Smooth muscle cell (in vitro differentiated cells): ENCODE data around the gene FIGNL1. TPM values are rescaled to one million over a fixed set of nuclear protein-coding genes. Genes with fewer than 3 reads are reported as not detected.

Experiments used
- DNase-seq: peaks from one replicate; lab custom pipeline; 2025; ENCODE audit not compliant: unreplicated experiment; lab: John Stamatoyannopoulos, UW
- H2AFZ ChIP-seq: fragments of 200-600 bp; sonication (generic); 2 replicates; pipeline ENCODE4 v1.6.0; 2016; ENCODE audit warnings: antibody characterized with exemption, low read depth, mild to moderate bottlenecking
- H3F3A ChIP-seq: fragments of 200-600 bp; sonication (generic); 2 replicates; pipeline ENCODE4 v1.6.0; 2017; ENCODE audit warnings: antibody characterized with exemption, low read depth
- H3K27ac ChIP-seq: fragments of 200-600 bp; sonication (generic); 2 replicates; pipeline ENCODE4 v1.5.1; 2016; ENCODE audit warnings: low read depth, mild to moderate bottlenecking
- H3K27me3 ChIP-seq: fragments of 200-600 bp; sonication (generic); 2 replicates; pipeline ENCODE4 v1.6.1; 2016; ENCODE audit warnings: low read depth, mild to moderate bottlenecking
- H3K36me3 ChIP-seq: fragments of 200-600 bp; sonication (generic); 2 replicates; pipeline ENCODE4 v1.5.1; 2016; ENCODE audit warnings: low read depth
- H3K4me1 ChIP-seq: fragments of 200-600 bp; sonication (generic); 2 replicates; pipeline ENCODE4 v1.5.1; 2016; ENCODE audit warnings: low read depth
- H3K4me2 ChIP-seq: fragments of 200-600 bp; sonication (generic); 2 replicates; pipeline ENCODE4 v1.6.0; 2016; ENCODE audit warnings: mild to moderate bottlenecking
- H3K4me3 ChIP-seq: fragments of 200-600 bp; sonication (generic); 2 replicates; pipeline ENCODE4 v1.5.1; 2016; ENCODE audit warnings: mild to moderate bottlenecking
- H3K79me2 ChIP-seq: fragments of 200-600 bp; sonication (generic); 2 replicates; pipeline ENCODE4 v1.6.0; 2016; ENCODE audit warnings: low read depth, mild to moderate bottlenecking
- H3K9ac ChIP-seq: fragments of 200-600 bp; sonication (generic); 2 replicates; pipeline ENCODE4 v1.6.0; 2016; ENCODE audit warnings: low read depth
- H3K9me3 ChIP-seq: fragments of 200-600 bp; sonication (generic); replicated peaks from 2 replicates; pipeline ENCODE4 v1.5.1; 2016; ENCODE audit warnings: low read depth
- H4K20me1 ChIP-seq: fragments of 200-600 bp; sonication (generic); 2 replicates; pipeline ENCODE4 v1.6.0; 2016; ENCODE audit warnings: low read depth
- WGBS: methylation state at CpG from one replicate; pipeline ENCODE4 v1.1.7; 2016; ENCODE audit warnings: low lambda C conversion rate; 5-methylcytosine and 5-hydroxymethylcytosine counted together
- polyA plus RNA-seq: library from polyadenylated mRNA; unstranded; fragments of >200 nt; fragmentation: Nextera tagmentation; extraction: Ambion mirVana; gene quantifications from 2 replicates; pipeline ENCODE4 v1.2.1, GENCODE V29; 2016
- total RNA-seq: library from RNA; depleted of rRNA; stranded (reverse); fragments of >200 nt; gene quantifications from 2 replicates; pipeline ENCODE4 v1.2.3, GENCODE V29; 2014
- TF ChIP-seq, protein P1 (sequence below): fragments of 200-600 bp; sonication (generic); IDR thresholded peaks from 2 replicates; pipeline ENCODE4 v1.5.1; 2017; ENCODE audit warnings: borderline replicate concordance, mild to moderate bottlenecking, antibody characterized with exemption; ENCODE audit not compliant: insufficient read depth, poor library complexity, severe bottlenecking

FIGNL1 gene
- total and polyA plus RNA-seq, 2 experiments from 2014 or later: 6.3 to 10.8 TPM

GRCh38 chr7:50436133-50436806, 13.9 kb downstream of the FIGNL1 start:
- no peaks in the 10 kb centered on the region for H3K9me3 ChIP-seq
- no peaks in the 10 kb centered on the region for H3K4me1 ChIP-seq
- no peak overlapping the region for H3K4me3 ChIP-seq
- H3K36me3 ChIP-seq: no peaks in the 10 kb centered on the region
- no peaks in the 10 kb centered on the region for H4K20me1 ChIP-seq
- WGBS: 56% methylated on average over 3 of the region's 3 CpGs
- H3K27ac ChIP-seq: peak overlapping the region; percentile 88
- H3K9ac ChIP-seq: peak overlapping the region; percentile 40
- peak overlapping the region; percentile 31 for H3K4me2 ChIP-seq
- no peaks in the 10 kb centered on the region for H3K27me3 ChIP-seq
- no peaks in the 10 kb centered on the region for H3F3A ChIP-seq
- no peak overlapping the region for H2AFZ ChIP-seq
- no peak for DNase-seq
- H3K79me2 ChIP-seq: no peaks in the 10 kb centered on the region
- TF ChIP-seq, protein P1, sequence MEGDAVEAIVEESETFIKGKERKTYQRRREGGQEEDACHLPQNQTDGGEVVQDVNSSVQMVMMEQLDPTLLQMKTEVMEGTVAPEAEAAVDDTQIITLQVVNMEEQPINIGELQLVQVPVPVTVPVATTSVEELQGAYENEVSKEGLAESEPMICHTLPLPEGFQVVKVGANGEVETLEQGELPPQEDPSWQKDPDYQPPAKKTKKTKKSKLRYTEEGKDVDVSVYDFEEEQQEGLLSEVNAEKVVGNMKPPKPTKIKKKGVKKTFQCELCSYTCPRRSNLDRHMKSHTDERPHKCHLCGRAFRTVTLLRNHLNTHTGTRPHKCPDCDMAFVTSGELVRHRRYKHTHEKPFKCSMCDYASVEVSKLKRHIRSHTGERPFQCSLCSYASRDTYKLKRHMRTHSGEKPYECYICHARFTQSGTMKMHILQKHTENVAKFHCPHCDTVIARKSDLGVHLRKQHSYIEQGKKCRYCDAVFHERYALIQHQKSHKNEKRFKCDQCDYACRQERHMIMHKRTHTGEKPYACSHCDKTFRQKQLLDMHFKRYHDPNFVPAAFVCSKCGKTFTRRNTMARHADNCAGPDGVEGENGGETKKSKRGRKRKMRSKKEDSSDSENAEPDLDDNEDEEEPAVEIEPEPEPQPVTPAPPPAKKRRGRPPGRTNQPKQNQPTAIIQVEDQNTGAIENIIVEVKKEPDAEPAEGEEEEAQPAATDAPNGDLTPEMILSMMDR: no peak

- TF ChIP-seq, protein P1: no peak
- Histone ChIP-seq H3K9me3 (no peaks in the 10 kb centered on the region), H3K36me3 (no peaks in the 10 kb centered on the region), H4K20me1 (no peaks in the 10 kb centered on the region), H3F3A (no peaks in the 10 kb centered on the region), H3K4me1 (no peaks in the 10 kb centered on the region), H3K27ac (no peak overlapping the region), H3K4me2 (no peak overlapping the region), H3K79me2 (no peaks in the 10 kb centered on the region), H2AFZ (no peak overlapping the region), H3K27me3 (no peaks in the 10 kb centered on the region), H3K9ac (no peak overlapping the region), H3K4me3 (no peak overlapping the region)
- no peak for DNase-seq
- WGBS: 75% methylated on average over 4 of the region's 4 CpGs
Observed at GRCh38 chr7:50431722-50432305, 18.3 kb downstream of the FIGNL1 start.

- Histone ChIP-seq H4K20me1 (no peaks in the 10 kb centered on the region), H3K79me2 (no peaks in the 10 kb centered on the region), H3K27me3 (no peaks in the 10 kb centered on the region), H3K36me3 (no peaks in the 10 kb centered on the region), H2AFZ (no peak overlapping the region), H3K27ac (no peak overlapping the region), H3F3A (no peaks in the 10 kb centered on the region), H3K4me2 (no peak overlapping the region), H3K4me1 (no peaks in the 10 kb centered on the region), H3K9ac (no peak overlapping the region), H3K9me3 (no peaks in the 10 kb centered on the region), H3K4me3 (no peak overlapping the region)
- WGBS: 89% methylated on average over 2 of the region's 2 CpGs
- no peak for DNase-seq
- TF ChIP-seq, protein P1: no peak
Observed at GRCh38 chr7:50431316-50431715, 18.8 kb downstream of the FIGNL1 start.

DNA sequence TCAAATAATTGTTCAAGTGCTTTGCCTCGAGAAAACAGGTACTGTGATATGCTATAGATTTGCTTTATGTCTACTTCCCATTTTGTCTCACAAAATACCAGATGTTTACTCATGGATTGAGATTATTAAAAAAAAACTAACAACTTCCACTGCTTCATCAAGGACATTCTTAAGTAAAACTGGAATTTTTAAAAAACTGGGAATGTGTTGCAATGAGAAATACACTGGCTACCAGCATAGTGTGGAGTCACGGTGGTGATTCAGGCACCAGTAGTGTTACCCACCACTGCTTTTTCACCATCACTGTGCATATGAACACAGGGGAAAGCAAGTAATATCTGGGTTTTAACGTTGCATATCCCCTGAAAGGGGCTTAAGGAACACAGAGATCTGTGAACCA, 21.2 kb downstream of the FIGNL1 start:
- 90% methylated on average over 3 of the region's 3 CpGs for WGBS
- Histone ChIP-seq H3K9me3 (no peaks in the 10 kb centered on the region), H3K4me1 (no peaks in the 10 kb centered on the region), H3K4me2 (no peak overlapping the region), H3K27me3 (no peaks in the 10 kb centered on the region), H3K4me3 (no peak overlapping the region), H3K27ac (no peak overlapping the region), H3K79me2 (no peaks in the 10 kb centered on the region), H4K20me1 (no peaks in the 10 kb centered on the region), H3K9ac (no peak overlapping the region), H3F3A (no peaks in the 10 kb centered on the region), H3K36me3 (no peaks in the 10 kb centered on the region), H2AFZ (no peak overlapping the region)
- TF ChIP-seq, protein P1: no peak
- DNase-seq: no peak
